Testis (tissue), 3 donors: ENCODE measurements around the gene GTF3C5. TPM values are rescaled to one million over a fixed set of nuclear protein-coding genes. Genes with fewer than 3 reads are reported as not detected.
"Not testable (repeated sequence)": the region's sequence is repeated elsewhere in the genome, so short reads cannot be mapped to it uniquely, and the experiment has no call there.

Experiments
- DNase-seq: peaks from one replicate; pipeline ENCODE4 v3.0.0-alpha.2; 2019
- H3K27ac ChIP-seq, 2 donors: fragments of 200-600 bp; sonication (generic); one replicate each; pipeline ENCODE4 v1.5.1; 2019
- H3K27me3 ChIP-seq: fragments of 200-600 bp; sonication (generic); one replicate; pipeline ENCODE4 v1.5.1; 2019
- H3K36me3 ChIP-seq: fragments of 200-600 bp; sonication (generic); one replicate; pipeline ENCODE4 v1.5.1; 2017; ENCODE audit warnings: low read depth; ENCODE audit errors: missing control alignments
- H3K4me1 ChIP-seq: fragments of 200-600 bp; sonication (generic); one replicate; pipeline ENCODE4 v1.5.1; 2019
- H3K4me3 ChIP-seq, 2 donors: fragments of 200-600 bp; sonication (generic); one replicate each; pipeline ENCODE4 v1.5.1; 2017 to 2019
- H3K9me3 ChIP-seq: fragments of 200-600 bp; sonication (generic); one replicate; pipeline ENCODE4 v1.5.1; 2017
- POLR2A ChIP-seq: fragments of 450-650 bp; IDR thresholded peaks from one replicate; pipeline ENCODE4 v1.6.1; 2017; ENCODE audit warnings: antibody characterized with exemption, mild to moderate bottlenecking, moderate library complexity
- WGBS, 2 donors: methylation state at CpG; one replicate each; pipeline ENCODE4 v1.1.5; 2018; 5-methylcytosine and 5-hydroxymethylcytosine counted together
- intact Hi-C: fragments of 100-400 bp; cut with DNase I; formaldehyde crosslinking; loops from one replicate; pipeline ENCODE4 v1.15.1; 2023; ENCODE audit warnings: low total_unique reads
- polyA plus RNA-seq: library from polyadenylated mRNA; stranded (reverse); fragments of 350-450 nt; fragmentation: Illumina TruSeq; extraction: RNeasy Lipid Tissue Mini Kit (QIAGEN cat#74804); gene quantifications from one replicate; pipeline ENCODE4 v1.2.3, GENCODE V29; 2014; ENCODE audit warnings: low read depth, low replicate concordance; ENCODE audit not compliant: insufficient read depth
- total RNA-seq, 2 donors: library from RNA; depleted of rRNA; stranded (reverse); fragments of >200 nt; gene quantifications; one replicate each; pipeline ENCODE4 v1.2.3, GENCODE V29; 2016
- TF ChIP-seq, protein P1 (sequence below), 3 experiments: fragments of 450-650 bp in 2 of 3; fragments of 200-600 bp in 1 of 3; sonication (generic) in 1 of 3; IDR thresholded peaks; one replicate each; pipeline ENCODE4 v1.5.1; 2016 to 2019; ENCODE audit warnings: antibody characterized with exemption in 3 of 3, mild to moderate bottlenecking in 2 of 3, moderate library complexity in 1 of 3

Gene GTF3C5
- total and polyA plus RNA-seq, 3 donors from 2014 or later: 66.9 to 117 (median 109) TPM

DNA sequence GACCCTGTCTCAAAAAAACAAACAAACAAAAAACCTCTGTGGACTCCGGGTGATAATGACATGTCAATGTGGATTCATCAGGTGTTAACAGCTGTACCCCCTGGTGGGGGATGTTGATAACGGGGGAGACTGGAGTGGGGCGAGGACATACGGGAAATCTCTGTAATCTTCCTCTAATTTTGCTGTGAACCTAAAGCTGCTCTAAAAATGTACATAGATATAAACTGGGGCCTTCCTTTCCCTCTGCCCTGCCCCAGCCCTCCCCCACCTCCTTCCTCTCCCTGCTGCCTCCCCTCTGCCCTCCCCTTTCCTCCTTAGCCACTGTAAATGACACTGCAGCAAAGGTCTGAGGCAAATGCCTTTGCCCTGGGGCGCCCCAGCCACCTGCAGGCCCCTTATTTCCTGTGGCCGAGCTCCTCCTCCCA is 29.6 kb downstream of the GTF3C5 start:
- no peaks in the 10 kb centered on the region for H3K36me3 ChIP-seq
- TF ChIP-seq, protein P1, sequence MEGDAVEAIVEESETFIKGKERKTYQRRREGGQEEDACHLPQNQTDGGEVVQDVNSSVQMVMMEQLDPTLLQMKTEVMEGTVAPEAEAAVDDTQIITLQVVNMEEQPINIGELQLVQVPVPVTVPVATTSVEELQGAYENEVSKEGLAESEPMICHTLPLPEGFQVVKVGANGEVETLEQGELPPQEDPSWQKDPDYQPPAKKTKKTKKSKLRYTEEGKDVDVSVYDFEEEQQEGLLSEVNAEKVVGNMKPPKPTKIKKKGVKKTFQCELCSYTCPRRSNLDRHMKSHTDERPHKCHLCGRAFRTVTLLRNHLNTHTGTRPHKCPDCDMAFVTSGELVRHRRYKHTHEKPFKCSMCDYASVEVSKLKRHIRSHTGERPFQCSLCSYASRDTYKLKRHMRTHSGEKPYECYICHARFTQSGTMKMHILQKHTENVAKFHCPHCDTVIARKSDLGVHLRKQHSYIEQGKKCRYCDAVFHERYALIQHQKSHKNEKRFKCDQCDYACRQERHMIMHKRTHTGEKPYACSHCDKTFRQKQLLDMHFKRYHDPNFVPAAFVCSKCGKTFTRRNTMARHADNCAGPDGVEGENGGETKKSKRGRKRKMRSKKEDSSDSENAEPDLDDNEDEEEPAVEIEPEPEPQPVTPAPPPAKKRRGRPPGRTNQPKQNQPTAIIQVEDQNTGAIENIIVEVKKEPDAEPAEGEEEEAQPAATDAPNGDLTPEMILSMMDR (IDR thresholded peaks at IDR 0.05): no peak
- TF ChIP-seq POLR2A: no peak

DNA sequence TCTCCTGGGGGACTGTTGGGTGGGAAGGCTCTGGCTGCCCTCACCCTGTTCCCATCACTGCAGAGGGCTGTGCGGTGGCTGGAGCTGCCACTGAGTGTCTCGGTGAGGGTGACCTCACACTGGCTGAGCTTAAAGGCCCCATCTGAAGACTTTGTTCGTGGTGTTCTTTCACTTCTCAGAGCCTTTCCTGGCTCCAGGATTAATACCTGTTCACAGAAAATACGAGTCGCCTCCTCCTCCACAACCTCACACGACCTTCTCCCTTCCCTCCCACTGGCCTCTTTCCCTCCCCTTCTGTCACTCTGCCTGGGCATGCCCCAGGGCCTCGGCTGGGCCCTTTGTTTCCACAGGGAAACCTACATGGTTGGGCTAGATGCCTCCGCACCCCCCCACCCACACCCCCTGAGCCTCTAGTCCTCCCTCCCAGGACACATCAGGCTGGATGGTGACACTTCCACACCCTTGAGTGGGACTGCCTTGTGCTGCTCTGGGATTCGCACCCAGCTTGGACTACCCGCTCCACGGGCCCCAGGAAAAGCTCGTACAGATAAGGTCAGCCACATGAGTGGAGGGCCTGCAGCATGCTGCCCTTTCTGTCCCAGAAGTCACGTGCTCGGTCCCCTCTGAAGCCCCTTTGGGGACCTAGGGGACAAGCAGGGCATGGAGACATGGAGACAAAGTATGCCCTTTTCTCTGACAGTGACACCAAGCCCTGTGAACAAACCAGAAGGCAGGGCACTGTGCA is 30.4 kb downstream of the GTF3C5 start:
- H3K27ac ChIP-seq, H3K27me3 ChIP-seq, H3K9me3 ChIP-seq, H3K4me1 ChIP-seq, H3K4me3 ChIP-seq, H3K36me3 ChIP-seq, intact Hi-C loops, DNase-seq: not testable (repeated sequence)
- WGBS, 2 donors: 47 to 49% methylated on average over 10 to 14 of the region's 14 CpGs

More for the DNA sequence above, 29.6 kb downstream of the GTF3C5 start:
- Histone ChIP-seq H3K4me1 (peaks cover 7% of the 10 kb centered on the region), H3K27me3 (no peaks in the 10 kb centered on the region), H3K27ac (no peak overlapping the region), H3K9me3 (no peaks in the 10 kb centered on the region), H3K4me3 (no peak overlapping the region)
- intact Hi-C loops: no loop called here
- WGBS, 2 donors: 49 to 76% methylated on average over 6 of the region's 6 CpGs
- no peak for DNase-seq

DNA sequence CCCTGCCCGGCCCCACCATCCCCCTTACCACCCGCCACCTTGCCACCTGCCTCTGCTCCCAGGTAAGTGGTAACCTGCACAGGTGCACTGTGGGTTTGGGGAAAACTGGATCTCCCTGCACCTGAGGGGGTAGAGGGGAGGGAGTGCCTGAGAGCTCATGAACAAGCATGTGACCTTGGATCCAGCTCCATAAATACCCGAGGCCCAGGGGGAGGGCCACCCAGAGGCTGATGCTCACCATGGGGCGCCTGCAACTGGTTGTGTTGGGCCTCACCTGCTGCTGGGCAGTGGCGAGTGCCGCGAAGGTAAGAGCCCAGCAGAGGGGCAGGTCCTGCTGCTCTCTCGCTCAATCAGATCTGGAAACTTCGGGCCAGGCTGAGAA is 31.0 kb downstream of the GTF3C5 start, which contains the start of gene CEL:
Gene CEL (plus strand): TSS at position 218 of the 382 bp plus-strand sequence. CDS start 22 bp downstream, at position 240.
- H3K27ac ChIP-seq, H3K9me3 ChIP-seq, H3K4me1 ChIP-seq, intact Hi-C loops, DNase-seq, H3K27me3 ChIP-seq, H3K36me3 ChIP-seq, H3K4me3 ChIP-seq: not testable (repeated sequence)
- 77% methylated on average over 7 of the region's 9 CpGs; no CpG with 5 or more reads in 1 of the 2 donors for WGBS, 2 donors

DNA sequence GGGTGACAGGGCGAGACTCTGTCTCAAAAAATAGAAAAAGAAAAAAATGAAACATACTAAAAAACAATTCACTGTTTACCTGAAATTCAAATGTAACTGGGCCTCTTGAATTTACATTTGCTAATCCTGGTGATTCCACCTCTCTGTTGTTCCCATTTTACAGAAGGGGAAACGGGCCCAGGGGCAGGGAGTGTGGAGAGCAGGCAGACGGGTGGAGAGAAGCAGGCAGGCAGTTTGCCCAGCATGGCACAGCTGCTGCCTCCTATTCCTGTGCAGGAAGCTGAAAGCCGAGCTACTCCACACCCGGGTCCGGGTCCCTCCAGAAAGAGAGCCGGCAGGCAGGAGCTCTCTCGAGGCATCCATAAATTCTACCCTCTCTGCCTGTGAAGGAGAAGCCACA is 31.8 kb downstream of the GTF3C5 start:
- H3K27me3 ChIP-seq, H3K4me1 ChIP-seq, H3K9me3 ChIP-seq, DNase-seq, intact Hi-C loops, H3K27ac ChIP-seq, H3K4me3 ChIP-seq, H3K36me3 ChIP-seq: not testable (repeated sequence)
- WGBS, 2 donors: 71 to 95% methylated on average over 5 of the region's 8 CpGs

DNA sequence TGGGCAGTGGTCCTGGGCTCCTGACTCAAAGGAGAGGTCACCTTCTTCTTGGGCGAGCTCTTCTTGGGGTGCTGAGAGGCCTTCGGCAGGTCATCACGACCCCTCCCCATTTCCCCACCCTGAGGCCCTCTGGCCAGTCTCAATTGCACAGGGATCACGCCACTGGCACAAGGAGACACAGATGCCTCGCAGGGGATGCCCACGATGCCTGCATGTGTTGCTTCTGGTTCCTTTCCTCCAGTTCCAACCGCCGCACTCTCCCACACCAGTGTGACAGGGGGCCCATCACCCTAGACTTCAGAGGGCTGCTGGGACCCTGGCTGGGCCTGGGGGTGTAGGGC is 32.3 kb downstream of the GTF3C5 start:
- TF ChIP-seq, protein P1 (IDR thresholded peaks at IDR 0.05): no peak
- no peak for TF ChIP-seq POLR2A
- WGBS, 2 donors: 86 to 88% methylated on average over 3 to 8 of the region's 8 CpGs
- H3K27ac ChIP-seq: no peak overlapping the region
- intact Hi-C loops: no loop called here
- no peaks in the 10 kb centered on the region for H3K36me3 ChIP-seq
- H3K4me1 ChIP-seq: peaks cover 7% of the 10 kb centered on the region
- no peaks in the 10 kb centered on the region for H3K27me3 ChIP-seq
- no peaks in the 10 kb centered on the region for H3K9me3 ChIP-seq
- no peak for DNase-seq
- H3K4me3 ChIP-seq: no peak overlapping the region

DNA sequence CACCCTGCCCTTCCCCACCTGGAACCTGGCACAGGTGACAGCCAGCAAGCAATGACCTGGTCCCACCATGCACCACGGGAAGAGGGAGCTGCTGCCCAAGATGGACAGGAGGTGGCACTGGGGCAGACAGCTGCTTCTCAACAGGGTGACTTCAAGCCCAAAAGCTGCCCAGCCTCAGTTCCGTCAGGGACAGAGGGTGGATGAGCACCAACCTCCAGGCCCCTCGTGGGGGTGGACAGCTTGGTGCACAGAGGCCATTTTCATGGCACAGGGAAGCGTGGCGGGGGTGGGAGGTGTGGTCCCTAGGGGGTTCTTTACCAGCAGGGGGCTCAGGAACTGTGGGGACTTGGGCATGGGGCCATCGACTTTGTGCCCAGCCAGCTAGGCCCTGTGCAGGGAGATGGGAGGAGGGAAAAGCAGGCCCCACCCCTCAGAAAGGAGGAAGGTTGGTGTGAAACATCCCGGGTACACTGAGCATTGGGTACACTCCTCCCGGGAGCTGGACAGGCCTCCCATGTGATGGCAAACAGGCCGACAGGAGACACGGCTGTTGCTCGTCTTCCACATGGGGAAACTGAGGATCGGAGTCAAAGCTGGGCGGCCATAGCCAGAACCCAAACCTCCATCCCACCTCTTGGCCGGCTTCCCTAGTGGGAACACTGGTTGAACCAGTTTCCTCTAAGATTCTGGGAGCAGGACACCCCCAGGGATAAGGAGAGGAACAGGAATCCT is 32.9 kb downstream of the GTF3C5 start:
- intact Hi-C loops: no loop called here
- DNase-seq: no peak

More for the DNA sequence above, 32.9 kb downstream of the GTF3C5 start:
- peaks cover 7% of the 10 kb centered on the region for H3K4me1 ChIP-seq
- 93 to 94% methylated on average over 8 to 14 of the region's 14 CpGs for WGBS, 2 donors
- no peak overlapping the region for H3K4me3 ChIP-seq
- H3K9me3 ChIP-seq: no peaks in the 10 kb centered on the region
- H3K27ac ChIP-seq: no peak overlapping the region
- H3K27me3 ChIP-seq: no peaks in the 10 kb centered on the region
- no peaks in the 10 kb centered on the region for H3K36me3 ChIP-seq
- TF ChIP-seq, protein P1 (IDR thresholded peaks at IDR 0.05): no peak
- no peak for TF ChIP-seq POLR2A
